Stimulated activated CD8-positive, alpha-beta memory T cell treated with anti-CD3 and anti-CD28 coated beads, Interleukin-4, amount 100 ng/mL, for 24 hours (primary cell): ENCODE results near the gene PTHLH.

Experiments used
- DNase-seq: peaks from one replicate; pipeline ENCODE4 v3.0.0-alpha.2; 2020; ENCODE audit warnings: low read depth

PTHLH gene

DNA sequence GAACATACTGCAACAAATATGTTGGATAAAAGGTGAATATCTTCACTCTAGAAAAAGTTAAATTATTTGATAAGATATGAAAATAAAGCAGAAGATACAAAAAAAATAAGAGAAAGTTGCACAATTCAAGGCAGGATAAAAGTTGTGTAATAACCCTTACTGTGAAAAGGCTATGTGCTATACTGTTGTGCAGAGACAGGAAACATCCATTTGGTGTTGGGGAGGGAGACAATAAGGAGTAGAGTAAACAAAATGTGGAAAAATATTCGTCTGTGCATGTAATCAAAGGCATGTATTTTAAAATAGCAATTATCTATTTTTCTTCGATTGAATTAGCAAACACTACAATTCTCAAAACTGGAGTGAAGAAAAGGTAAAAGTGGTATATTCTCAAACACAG is 34.8 kb downstream of the PTHLH start:
- no peak for DNase-seq

GRCh38 chr12:27936196-27936595 is 36.3 kb downstream of the PTHLH start:
- no peak for DNase-seq

DNA sequence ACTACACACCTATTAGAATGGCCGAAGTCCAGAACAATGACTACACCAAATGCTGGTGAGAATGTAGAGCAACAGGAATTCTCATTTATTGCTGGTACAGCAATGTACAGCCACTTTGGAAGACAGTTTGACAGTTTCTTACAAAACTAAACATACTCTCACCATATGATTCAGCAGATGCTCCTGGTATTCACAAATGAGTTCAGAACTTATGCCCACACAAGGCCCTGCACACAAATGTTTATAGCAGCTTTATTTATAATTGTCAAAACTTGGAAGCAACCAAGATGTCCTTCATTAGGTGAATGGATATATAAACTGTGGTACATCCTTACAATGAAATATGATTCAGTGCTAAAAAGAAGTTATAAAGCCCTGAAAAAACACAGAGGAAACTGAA is 38.3 kb downstream of the PTHLH start:
- no peak for DNase-seq

GRCh38 chr12:27931390-27931789 is 41.1 kb downstream of the PTHLH start:
- no peak for DNase-seq

GRCh38 chr12:27927347-27927746 is 45.2 kb downstream of the PTHLH start:
- DNase-seq = no peak

GRCh38 chr12:27924350-27925135 is 48.0 kb downstream of the PTHLH start:
- DNase-seq = no peak

DNA sequence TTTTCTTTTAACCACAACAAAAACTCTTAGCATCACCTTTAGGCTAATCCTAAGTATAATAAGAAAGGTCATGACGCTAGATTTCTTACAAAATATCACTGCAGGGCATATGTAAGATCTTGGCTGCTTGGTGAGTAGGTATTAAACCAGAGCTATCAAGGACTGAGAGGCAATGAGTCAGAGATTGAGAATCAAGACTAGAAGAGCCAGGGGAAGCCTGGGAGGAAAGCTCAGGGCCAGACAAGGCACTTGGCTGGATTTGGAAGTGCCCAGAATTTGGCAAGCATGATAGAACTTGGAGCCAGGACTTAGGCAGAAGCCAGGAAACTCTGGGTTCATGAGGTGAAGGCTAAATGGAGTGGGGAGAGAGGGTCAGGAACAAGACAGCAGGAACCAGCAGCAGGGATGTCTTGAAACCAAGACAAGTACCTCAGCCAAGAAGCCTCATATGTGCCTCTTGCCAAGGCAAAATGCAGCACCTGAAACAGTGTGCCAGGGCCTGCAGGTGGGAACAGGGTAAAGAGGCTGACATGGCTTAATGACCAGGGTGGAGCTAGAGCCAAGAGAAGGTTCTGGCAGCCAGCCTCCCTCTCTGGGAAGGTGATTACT is 49.9 kb downstream of the PTHLH start:
- no peak for DNase-seq

GRCh38 chr12:27919671-27920235 is 52.8 kb downstream of the PTHLH start:
- DNase-seq = no peak

- DNase-seq = no peak
Measured at GRCh38 chr12:27915536-27915935, 57.0 kb downstream of the PTHLH start.

DNA sequence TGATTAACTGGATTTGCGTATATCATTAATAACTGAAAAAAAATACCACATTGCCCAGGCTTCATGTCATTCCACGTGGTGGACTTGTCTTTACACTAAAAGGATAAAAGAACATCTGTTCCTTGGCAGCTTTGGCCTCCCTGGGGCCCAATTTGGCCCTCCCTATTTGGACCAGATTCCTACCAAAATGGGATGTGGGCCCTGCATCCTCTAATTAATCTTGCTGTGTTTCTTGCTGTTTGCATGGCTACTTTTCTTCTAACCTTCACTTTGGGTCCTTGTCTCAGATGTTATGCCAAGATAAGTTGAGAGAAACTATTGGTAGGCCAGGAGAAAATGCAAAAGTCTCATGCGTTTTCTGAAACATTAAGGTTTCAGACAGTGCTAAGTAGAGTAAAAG is 57.5 kb downstream of the PTHLH start:
- DNase-seq = no peak

- DNase-seq = no peak
Measured at GRCh38 chr12:27913999-27914614, 58.4 kb downstream of the PTHLH start.

DNA sequence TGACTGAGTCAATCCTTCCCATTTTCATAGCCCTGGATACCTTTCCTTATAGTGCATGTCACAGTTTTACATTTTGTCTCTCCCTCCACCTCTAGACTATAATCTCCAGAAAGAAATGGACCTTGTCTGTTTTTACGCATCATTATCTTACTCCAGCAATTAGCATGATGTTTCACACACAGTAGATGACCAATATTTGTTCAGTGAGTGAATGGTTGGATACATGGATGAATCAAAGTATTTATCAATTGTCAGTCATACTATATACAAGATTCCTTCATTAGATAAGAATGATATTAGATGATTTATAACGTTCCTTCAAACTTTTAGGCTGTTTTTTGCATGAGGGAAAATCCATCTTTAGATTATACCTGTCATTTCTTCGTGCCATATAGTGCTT is 61.1 kb downstream of the PTHLH start:
- no peak for DNase-seq
